AG04449 (cell line): ENCODE measurements around the gene DBH.
"Not testable (repeated sequence)": the region's sequence is repeated elsewhere in the genome, so short reads cannot be mapped to it uniquely, and the experiment has no call there.

Experiments used
- CTCF ChIA-PET: fragments of 350-600 bp; formaldehyde crosslinking; extraction: SDS; loops from one replicate; lab custom pipeline; 2021; ENCODE audit warnings: antibody characterized with exemption; lab: Yijun Ruan, JAX
- POLR2A ChIA-PET: fragments of 400-600, 350-600 bp; formaldehyde crosslinking; extraction: SDS; loops from one replicate; lab custom pipeline; 2020; ENCODE audit warnings: antibody characterized with exemption, inconsistent platforms; lab: Yijun Ruan, JAX
- DNase-seq: peaks from one replicate; pipeline ENCODE4 v3.0.0-alpha.2; 2010; ENCODE audit warnings: low read depth, low spot score
- H3K4me3 ChIP-seq: 2 replicates; pipeline ENCODE4 v1.5.1; 2011; ENCODE audit warnings: low read depth, mild to moderate bottlenecking, control low read depth, low read length
- CTCF ChIP-seq: IDR thresholded peaks from one replicate; pipeline ENCODE4 v1.5.1; 2011; ENCODE audit warnings: mild to moderate bottlenecking, moderate library complexity, low read length, control low read depth, inconsistent platforms; ENCODE audit not compliant: insufficient read depth; ENCODE audit errors: missing control alignments

Gene DBH

DNA sequence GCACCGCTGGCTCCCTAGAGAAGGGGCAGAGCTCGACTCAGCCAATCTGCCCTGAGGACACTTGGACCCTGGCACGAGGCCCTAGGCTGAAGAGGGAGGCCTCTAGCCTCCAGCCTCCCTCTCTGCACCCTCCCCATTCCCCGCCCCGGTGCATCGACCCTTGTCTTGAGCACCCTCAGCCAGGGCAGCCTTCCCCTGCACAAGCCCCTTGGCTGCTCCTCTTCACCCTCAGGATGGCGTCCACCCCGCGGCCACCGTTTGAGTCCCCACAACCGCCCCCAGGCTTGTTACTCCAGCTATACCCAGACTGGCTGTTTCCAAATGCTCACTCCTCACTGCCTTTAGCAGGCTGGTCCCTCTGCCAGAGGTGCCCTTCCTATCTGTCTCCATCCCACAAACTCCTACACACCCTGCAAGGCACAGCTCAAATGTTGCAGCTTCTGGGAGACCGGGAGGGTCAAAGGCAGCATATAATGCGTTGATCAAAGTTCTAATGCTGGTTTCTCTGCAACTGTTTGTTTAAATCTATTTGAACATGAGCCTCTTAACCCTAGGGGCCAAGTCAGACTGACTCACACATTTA, 20.5 kb upstream of the DBH start:
- DNase-seq: no peak
- TF ChIP-seq CTCF: no peak
- ChIA-PET POLR2A (no interaction called here), CTCF (interaction anchor here (0.8 kb wide), 1 partner anchor 593 kb away, joined by 3 read pairs; no protein-coding TSS in a partner anchor)
- no peak overlapping the region for H3K4me3 ChIP-seq

- CTCF ChIA-PET: no interaction called here
- H3K4me3 ChIP-seq: no peak overlapping the region
- POLR2A ChIA-PET: no interaction called here
- DNase-seq: no peak
- no peak for TF ChIP-seq CTCF
These were observed 19.3 kb upstream of the DBH start for GRCh38 chr9:133616643-133617405.

- ChIA-PET CTCF (no interaction called here), POLR2A (no interaction called here)
- H3K4me3 ChIP-seq: no peak overlapping the region
- no peak for TF ChIP-seq CTCF
- no peak for DNase-seq
These were observed 17.4 kb upstream of the DBH start for GRCh38 chr9:133618726-133619125.

- DNase-seq: no peak
- CTCF ChIA-PET: no interaction called here
- TF ChIP-seq CTCF: no peak
- no peak overlapping the region for H3K4me3 ChIP-seq
- POLR2A ChIA-PET: no interaction called here
These were observed 16.4 kb upstream of the DBH start for GRCh38 chr9:133619791-133620190.

DNA sequence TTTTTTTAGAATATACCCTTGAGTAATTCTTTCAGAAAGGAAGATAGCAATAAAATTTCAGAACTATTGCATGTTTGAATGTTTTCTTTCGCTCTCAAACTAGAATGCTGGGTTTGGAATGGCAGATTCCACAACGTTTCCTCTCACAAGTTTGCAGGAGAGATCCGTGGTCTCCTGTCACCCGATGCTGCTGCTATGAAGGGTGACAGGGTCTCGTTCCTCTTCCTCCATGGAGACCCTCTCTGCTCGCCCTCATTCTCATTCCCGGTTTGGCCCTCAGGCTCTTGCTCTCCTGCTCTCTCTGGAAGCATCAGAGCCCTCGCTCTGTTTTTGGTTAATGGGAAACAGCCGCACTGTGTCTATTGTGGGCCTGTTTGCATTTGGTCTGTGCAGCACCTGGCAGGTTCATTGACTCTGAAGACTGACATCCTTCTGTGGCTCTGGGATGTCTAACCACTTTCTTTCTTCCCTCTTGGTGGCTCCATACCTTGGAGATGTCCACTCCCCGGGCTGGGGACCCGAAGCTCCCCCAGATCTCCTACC, 14.4 kb upstream of the DBH start:
- POLR2A ChIA-PET: no interaction called here
- DNase-seq: no peak
- CTCF ChIA-PET: no interaction called here
- H3K4me3 ChIP-seq: no peak overlapping the region
- TF ChIP-seq CTCF: no peak

DNA sequence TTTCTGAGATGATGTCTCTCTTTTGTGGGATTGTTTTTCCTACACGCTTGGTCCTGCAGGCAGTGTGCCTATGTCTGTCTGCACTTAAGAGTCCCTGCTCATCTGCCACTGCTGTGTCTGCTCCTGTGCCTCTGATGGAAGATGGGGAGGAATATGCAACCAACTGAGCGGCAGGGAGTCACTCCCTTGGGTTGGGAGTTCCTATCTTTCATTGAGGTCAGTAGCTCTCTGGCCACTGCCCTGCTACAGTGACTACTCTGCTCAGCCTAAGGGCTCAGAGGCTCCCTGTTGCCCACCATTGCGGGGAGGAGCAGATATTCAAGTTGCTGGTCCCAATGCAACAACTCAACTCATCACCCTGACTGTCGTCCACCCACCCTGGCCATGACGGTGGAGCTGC, 13.6 kb upstream of the DBH start:
- ChIA-PET CTCF (no interaction called here), POLR2A (no interaction called here)
- H3K4me3 ChIP-seq: no peak overlapping the region
- no peak for DNase-seq
- TF ChIP-seq CTCF: no peak

GRCh38 chr9:133626008-133626407, 10.2 kb upstream of the DBH start:
- POLR2A ChIA-PET, CTCF ChIA-PET, H3K4me3 ChIP-seq, DNase-seq: not testable (repeated sequence)
